HG03175 (cell line): ENCODE data around the gene FANCI.

Experiments
- ATAC-seq: cut with Tn5 transposase; IDR thresholded peaks from one replicate; pipeline ENCODE4 v1.9.1; 2021; ENCODE audit warnings: mild to moderate bottlenecking, moderate library complexity; ENCODE audit not compliant: unreplicated experiment

The FANCI gene

DNA sequence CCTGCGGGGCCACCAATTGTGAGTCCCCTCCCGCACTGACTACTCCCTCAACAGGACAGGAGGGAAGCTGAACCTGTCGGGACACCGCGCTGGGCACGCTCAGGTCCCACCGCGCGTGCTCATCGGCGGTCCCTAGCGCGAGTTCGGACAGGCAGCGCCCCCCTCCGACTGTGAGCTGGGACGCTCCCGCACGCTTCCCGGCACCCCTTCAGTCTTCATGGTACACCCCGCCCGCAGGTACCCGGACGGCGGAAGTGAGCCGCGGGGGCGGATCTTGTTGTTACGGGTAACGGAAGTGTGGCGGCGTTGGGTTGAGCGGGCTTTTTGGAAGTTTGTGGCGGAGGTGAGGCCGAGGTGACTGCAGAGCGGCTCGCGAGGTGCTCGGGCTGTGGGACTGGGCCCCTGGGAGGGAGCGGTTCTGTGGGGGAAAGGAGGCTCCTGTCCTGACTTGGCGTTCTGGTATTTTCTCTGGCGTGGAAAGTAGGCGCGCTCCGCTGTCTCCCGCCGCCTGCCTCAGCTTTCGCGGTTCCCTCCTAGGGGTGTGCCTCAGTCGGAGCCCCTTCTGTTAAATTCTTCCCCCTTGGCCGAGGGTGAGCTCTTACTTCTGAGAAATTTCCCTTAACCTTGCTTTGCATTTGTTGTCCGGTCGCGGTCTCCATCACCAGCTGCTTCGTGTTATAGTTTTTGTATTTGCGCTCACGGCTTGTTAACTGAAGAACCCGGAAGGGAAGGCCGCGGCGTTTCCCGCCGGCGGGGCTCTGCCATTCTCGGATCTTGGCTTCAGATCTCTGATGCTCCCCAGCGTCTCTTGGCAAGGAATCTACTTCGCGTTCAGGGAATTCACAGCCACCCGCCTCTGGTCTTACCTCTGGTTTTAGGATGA is at the start of gene FANCI:
Gene FANCI (plus strand): TSS at position 289 of the 883 bp plus-strand sequence. CDS start 3,669 bp downstream, outside the sequence.
- ATAC-seq, result peak; percentile 96

DNA sequence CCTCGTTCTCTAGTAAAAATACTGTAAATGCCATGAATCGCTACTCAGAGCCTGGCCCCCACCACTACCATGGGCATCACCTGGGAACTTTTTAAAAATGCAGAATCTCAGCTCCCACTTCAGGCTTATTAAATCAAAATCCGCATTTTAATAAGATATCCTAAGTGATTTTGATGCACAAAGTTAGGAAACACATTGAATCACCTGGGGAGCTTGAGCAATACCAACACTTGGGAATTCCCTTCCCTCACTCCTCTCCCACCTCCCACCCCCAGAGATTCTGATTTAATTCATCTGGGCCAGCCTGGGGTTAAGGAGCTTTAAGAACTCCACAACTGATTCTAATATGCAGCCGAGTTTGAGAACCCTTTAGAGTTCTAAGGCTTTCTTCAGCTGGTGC is 49.2 kb upstream of the FANCI start:
- ATAC-seq, result no peak

DNA sequence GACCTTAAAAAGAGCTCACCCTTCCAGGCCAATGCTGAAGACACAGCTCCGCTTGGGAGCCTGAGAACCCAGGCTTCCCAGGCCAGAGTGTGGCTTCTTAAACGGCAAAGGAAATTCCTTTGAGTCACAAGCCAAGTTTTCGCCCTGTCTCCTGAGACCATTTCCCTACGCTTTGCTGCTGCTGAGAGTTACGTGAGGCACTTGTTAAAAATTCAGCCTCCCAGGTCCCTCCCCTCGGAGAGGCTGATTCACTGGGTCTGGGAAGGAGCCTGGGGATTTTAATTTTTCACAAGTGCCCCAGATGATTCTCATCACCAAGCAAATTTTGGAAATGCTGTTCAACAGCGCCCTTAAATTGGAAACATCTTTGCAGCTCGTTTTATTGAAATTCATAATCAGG is 47.9 kb upstream of the FANCI start:
- ATAC-seq, result no peak

DNA sequence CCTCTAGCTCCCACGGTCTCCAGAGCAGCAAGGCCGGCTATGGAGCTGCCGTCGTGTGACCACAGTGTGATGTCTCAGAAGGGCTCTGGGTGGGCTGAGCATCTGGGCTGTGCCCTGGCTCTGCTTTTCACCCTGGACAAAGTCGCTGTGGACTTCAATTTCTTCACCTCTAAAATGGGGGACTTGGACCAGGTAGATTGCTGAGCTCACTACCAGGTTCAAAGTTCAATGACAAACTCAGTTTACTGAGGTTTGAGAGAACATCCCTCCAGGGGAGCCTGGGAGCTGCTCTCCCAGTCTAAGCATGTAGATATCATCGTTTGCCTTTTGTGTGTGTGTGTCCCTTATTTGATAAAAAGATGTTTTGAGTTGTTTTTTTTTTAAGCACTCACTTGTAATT is 47.5 kb upstream of the FANCI start:
- ATAC-seq, result no peak

DNA sequence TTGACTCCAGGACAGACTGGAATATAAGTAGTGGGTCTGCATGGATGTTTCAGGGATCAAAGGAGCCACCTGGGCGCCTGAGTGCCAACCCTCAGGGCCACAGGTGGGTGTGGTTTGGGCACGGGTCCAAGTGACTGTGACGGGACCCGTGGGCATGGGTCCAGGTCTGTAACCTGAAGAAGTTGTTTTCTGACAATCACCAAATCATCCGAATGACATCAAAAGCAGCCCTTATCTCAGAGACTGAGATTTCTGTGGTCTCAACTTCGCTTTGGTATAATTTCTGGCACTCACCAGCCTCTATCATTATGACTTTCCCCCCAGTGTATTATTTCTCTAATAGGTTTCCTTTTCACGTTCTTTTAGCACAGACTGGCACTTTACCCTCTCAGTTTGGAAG is 46.8 kb upstream of the FANCI start:
- ATAC-seq, result no peak

DNA sequence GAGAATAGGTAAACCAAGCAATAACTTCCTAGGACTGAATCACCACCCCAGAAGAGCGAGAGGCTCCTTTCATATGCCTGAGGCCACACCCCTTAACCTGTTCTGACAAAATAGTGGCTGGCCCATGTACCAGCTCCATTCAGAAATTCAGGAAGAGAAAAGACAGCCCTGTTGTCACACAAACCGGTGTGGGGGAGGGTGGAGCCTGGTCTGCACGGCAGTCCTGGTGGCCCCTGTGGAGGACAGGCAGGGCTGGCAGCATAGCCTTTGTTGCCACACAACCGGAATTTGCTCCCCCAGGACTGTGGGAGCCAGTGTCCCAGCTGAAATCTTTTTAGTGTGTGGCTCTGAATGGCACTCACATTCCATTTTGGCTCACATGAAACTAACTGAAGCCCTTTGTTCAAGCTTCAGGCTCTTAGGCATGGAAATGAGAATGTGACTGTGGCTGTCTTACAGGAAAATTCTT is 46.2 kb upstream of the FANCI start:
- ATAC-seq, result no peak

DNA sequence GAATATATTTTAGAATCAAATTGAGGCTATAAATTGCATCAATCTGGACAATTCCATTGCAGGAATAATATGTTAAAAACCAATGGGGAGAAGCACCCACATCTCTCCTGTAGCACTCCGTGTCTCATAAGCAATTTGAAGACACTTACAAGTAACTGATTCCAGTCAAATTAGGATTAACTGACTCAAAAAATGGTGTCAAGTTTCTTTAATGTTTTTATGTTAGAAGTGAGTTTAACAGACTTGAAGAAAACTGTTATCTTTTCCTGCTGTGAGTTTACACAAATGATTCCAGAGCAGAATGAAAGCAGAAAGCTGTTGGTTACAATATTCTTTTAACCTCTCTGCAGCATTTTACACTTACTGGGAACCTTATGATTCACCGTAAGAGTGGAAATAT is 45.6 kb upstream of the FANCI start:
- no peak for ATAC-seq

DNA sequence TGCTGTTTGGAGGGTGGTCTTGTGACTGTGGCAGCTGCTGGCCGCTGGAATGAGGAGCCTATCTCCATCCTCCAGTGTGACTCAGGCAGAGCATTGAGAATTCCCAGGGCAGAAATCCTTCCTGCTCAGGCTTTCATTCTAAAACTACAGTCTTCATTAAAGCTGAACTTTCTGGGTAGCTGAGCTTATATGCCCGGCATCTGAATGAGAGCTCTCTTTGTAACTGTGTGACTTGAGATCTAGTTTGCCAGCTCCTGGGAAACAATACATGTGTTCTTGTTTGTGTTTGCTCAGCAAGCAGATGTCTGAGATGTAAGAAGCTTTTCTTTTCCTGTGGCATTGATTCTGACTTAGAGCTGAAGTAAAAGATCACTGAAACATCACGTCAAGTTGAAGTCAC is 44.8 kb upstream of the FANCI start:
- no peak for ATAC-seq

DNA sequence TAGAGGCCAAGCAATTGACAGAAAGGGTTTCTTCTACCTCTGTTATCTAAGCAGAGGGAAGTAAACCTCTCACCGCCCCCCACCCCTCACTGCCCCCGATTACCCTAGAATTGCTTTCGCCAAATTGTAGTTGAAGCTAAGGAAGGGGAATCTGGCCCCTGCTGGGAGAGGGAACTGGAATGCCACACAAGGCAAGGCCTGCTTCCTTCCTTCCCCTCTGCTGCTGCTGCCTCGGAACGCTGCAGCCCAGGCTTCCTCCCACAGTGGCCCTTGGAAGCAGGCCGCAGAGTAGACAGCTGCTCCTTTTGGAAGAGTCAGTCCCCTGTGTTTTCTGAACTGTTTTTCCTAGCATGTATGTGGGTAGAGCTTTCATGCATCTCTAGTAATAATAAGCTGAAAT is 44.0 kb upstream of the FANCI start:
- ATAC-seq, result no peak

DNA sequence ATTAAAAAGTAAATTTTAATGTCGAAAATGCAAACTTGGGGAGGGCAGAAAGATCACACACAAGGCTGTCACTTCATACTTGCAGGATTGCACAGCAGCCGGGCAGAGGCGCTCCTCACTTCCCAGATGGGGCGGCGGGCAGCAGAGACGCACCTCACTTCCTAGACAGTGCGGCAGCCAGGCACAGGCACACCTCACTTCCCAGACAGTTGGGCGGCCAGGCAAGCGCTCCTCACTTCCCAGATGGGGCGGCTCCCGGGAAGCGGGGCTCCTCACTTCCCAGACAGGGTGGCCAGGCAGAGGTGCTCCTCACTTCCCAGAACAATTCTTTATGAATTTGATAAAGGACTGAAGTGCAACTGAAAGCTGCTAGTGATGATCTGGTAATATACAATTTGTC is 43.6 kb upstream of the FANCI start:
- ATAC-seq, result no peak

DNA sequence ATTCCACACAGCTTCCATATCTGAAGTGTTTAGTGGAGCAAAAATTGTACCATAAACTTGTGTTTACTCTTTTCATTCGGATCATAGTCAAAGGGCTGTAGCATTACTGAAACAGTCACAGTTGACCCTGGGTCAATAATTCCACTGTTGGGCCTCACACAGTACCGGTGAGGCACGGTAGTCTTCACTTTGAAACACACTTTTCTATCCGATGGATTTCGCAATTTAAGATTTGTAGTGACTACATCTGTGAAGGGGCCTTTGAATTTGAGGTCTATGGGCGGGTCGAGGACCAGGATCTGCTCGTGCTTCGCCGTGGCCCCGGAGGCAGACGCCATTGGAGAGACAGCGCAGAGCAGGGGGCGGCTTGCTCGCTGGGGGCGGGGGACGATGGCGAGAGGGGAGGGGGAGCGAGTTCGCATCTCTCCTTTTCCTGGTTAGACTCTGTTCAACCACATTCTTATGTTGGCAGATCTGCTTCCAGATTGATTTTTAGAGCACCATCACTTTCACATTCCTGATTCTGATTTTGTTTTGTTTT is 42.2 kb upstream of the FANCI start:
- ATAC-seq, result no peak

DNA sequence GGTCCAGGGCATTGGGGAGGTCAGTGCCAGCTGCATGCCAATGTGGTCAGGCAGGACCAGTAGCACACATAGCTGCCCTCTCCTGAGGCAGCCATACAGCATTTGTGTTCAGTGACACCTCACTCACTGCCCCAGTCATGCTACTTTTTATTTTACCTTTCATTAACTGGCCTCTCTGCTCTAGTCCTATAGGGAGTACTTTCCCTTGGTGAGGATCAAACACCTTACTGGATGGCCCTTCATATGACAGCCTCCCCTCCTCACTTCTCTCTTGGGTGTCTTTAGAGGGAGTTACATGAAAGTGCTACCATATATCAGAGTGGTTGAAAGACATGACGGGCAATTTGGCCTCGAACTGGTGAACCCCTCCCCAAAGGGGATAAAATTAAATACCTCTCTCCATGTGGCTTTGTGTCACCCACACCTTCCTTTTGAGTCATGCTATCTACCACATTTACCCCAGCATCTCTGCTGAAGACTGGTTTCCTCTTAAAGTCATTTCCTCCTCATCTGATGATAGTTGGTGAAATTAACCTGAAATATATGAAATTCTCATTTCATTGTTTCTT is 40.0 kb upstream of the FANCI start:
- ATAC-seq, result no peak

DNA sequence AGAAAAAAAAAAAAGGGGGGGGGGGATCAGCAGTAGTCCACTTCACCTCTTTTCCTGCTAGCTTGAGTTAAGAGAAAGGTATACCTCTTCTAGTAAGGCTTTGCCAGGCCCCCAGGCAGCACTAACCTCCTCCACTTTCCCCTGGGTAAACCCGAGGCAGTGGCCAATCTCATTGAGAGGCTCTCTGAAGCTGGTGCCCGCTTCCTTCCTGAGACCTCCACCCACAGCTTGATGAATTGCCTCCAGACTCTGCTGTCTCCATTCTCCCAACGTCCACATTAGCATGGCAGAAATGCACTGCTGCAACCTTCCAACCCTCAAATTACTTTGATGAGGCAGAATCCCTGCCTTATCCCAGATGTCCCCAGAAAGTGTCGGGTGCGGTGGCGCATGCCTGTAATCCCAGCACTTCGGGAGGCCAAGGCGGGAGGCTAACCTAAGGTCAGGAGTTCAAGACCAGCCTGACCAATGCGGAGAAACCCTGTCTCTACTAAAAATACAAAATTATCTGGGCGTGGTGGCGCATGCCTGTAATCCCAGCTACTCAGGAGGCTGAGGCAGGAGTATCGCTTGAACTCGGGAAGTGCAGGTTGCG is 37.7 kb upstream of the FANCI start:
- ATAC-seq, result no peak

DNA sequence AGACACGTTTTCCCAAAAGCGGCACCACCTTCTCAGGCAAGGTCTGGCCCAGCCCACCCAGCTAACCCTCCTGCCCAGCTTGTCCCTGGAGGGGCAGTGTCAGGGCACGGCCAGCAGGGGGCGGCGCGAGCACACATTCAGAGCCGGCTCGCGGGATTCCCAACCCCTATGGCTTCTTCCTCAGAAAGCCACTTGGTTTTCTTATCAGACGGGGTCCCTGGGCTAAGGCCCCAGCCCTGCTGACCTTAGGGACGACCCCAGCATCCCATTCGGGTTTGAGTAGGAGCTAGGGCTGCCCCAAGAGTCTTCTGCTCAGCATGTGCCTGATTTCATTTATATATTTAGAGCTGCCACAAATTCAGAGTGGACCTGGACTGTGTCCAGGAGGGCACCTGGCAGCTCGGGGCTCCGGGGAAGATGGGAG is 36.9 kb upstream of the FANCI start:
- ATAC-seq, result peak; percentile 80

DNA sequence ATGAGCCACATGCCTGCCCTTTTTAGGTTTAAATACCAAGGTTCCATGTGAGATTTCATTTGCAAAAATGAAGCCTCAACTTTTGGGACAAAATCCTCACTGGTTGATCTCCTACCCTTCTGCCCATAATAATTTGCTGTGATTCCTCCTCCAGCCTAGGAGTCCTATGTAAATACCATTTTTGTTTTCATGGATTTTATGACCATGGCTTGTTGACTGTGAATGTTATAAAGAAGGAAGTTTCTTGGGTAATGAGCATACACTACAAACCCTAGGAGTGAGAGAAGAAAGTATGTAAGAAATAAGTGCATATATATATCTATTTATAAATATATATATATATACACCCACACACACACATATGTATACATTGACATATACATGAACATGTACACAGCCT is 35.5 kb upstream of the FANCI start:
- ATAC-seq, result no peak

DNA sequence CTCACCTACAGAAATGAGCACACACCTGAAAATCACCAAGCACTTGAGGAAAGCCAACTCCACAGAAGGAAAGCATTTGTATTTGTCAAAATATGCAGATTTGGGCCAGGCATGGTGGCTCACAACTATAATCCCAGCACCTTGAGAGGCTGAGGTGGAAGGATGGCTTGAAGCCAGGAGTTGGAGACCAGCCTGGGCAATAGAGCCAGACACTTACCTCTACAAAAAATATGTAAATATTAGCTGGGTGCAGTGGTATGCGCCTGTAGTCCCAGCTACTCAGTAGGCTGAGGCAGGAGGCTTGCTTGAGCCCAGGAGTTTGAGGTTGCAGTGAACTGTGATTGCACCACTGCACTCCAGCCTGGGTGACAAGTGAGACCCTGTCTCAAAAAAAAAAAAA is 34.7 kb upstream of the FANCI start:
- no peak for ATAC-seq

DNA sequence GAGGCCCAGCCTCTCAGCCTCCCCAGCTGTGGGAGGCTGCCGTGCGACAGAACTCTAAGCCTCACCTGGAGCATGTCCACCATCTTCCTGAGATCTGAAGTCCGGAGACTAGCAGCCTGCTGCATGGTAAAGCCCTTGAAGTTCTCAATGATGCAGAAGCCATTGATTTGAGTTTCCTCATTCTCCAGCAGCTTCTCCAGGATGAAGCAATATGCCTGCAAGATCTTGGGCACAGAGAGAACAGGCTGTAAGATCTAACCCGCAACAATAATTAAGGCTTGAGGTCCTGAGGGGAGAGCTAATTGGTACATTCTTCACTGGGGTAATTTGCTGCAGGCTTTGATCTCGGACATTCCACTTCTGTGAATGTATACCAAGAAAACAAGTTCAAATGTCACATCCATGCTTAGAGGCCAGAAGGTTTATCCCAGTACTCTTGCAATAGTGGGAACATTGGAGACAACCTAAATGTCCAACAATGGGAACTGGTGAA is 32.1 kb upstream of the FANCI start:
- no peak for ATAC-seq

DNA sequence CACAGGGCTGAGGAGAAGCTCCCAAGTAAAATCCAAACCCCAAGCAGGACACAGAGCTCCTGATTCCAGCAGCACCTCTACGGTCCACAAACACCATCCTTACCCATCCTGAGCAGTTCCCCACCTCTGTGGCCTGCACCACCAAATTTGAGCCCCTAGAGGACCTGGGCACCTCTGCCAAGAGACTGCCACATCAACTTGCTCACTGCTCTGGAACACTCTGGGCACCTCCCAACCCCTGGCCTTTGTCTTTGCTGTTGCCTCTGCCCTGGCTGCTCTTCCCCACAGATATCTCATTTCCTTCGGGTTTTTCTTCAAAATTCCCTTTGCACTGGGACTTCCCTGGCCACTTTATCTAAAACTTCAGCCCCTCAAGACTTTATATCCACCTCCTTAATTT is 28.2 kb upstream of the FANCI start:
- ATAC-seq, result no peak

DNA sequence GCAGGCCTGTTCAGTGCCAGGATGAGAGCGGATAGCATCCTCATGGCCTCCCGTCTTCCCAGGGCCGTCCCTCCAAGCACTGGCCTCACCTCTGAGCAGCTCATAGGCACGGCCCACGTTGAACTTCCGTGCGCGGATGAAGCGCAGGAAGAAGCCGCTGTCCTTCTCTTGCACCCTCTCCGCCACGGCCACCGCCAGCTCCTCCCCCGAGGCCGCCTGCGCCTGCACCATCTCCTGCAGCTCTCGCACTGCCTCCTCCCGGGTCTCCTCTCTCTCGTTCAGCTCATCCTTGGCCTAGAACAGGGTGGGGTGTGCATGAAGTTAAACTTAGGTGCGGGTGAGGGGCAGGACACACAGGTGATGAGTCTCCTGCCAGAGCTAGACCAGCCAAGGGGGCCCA is 26.7 kb upstream of the FANCI start:
- ATAC-seq, result no peak

DNA sequence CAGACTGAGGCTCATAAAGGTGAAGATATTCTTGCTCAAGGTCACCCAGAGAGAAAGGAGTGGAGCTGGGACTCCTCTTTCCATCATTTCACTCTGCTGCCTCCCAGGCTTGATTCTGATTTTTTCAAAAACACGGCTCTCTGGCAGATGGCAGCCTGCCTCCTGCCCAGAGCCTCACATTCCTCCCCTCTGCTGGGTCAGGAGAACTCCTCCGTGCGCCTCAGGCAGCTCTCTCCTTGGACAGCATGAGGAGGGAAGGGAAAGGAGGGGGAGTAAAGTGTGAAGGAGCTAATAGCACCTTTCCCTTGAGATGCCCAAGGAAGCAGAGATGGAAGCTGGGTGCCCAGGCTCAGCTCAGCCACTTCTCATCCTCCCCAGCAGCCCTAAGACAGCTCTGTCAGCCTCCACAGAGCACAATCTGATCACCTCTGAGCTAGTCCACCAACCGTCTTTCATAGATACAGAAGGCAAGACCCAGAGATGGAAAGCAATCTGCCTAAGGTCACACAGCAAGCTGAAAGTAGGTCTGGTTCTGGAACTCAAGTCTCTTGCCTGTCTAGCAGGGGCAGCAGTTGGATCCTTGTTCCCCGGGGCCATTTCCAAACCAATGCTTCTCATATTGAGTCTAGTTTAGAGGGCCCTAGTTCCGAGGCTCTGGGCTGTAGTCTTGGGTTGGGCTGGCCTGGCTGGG is 25.9 kb upstream of the FANCI start:
- no peak for ATAC-seq

DNA sequence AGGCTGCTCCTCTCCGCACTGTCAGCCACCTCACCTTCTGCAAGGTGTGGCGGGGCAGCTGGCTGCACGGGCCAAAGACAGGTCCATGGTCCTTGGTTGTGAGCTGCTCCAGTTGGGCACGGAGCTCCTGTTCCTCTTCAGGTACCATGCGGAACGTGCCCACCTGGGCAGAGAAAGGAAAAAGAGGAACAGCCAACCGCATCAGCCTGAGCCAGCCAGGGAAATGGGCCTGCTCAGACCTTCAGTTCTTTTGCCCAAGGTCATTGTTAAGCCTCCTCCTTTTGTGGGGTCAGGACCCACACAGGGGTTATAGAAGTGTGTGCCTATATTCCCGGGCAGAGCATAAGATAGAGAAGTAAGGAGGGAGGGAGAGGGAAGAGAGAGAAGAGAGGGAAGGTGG is 25.2 kb upstream of the FANCI start:
- no peak for ATAC-seq
